ENCODE results near the gene PTPRJ.

PTPRJ gene

GRCh38 chr11:48064306-48064705, 83.9 kb downstream of the PTPRJ start:
- TF ChIP-seq CTCF (IDR thresholded peaks at IDR 0.05; ENCODE audit: insufficient read depth, low read depth, low read length, missing control alignments): no peak
- DNase-seq (ENCODE audit: low read depth): no peak
- no peak overlapping the region for H3K4me3 ChIP-seq (ENCODE audit: low read length)

- DNase-seq (ENCODE audit: low read depth): no peak
- TF ChIP-seq CTCF (IDR thresholded peaks at IDR 0.05; ENCODE audit: insufficient read depth, low read depth, low read length, missing control alignments): no peak
- H3K4me3 ChIP-seq (ENCODE audit: low read length): no peak overlapping the region
Observed at GRCh38 chr11:48066881-48067800, 86.8 kb downstream of the PTPRJ start.

DNA sequence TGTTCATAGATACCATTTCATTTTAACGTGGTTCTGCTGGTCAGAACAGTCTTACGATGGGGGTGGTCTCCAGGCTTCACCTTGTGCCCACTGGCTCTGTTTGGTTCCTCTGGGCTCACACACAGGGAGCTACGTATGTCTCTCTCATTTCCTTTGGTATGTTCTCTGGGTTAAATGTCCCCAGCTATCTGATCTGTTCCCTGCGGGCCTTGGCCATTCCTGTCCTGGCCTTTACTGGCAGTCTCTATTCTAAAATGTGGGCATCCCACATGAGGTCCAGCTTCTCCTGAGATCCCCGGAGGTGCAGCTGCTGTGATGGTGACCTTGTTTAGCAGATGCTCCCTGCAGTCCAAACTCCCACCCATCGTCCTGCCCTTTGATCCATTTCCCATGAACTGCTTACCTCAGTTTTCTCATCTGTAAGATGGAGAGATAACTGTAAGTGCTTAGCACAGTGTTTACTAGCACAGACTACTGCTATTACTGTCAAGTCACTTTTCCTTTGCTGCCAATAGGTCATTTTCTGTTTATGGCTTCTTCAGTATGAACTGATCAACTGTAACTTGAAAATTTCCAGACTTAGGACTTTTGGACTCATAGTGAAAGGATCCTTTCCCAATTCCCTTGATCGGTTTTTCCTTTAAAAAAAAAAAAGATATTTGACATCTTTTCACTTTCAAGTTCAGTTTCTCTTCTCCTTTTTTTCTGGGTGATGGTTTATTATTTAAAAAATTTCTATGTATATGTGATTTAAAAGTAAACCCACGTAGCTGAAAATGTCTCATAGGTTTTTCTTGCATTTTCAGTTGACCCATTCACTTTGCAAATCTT, 92.9 kb downstream of the PTPRJ start:
- DNase-seq (ENCODE audit: low read depth): no peak
- no peak for TF ChIP-seq CTCF (IDR thresholded peaks at IDR 0.05; ENCODE audit: insufficient read depth, low read depth, low read length, missing control alignments)
- H3K4me3 ChIP-seq (ENCODE audit: low read length): no peak overlapping the region

DNA sequence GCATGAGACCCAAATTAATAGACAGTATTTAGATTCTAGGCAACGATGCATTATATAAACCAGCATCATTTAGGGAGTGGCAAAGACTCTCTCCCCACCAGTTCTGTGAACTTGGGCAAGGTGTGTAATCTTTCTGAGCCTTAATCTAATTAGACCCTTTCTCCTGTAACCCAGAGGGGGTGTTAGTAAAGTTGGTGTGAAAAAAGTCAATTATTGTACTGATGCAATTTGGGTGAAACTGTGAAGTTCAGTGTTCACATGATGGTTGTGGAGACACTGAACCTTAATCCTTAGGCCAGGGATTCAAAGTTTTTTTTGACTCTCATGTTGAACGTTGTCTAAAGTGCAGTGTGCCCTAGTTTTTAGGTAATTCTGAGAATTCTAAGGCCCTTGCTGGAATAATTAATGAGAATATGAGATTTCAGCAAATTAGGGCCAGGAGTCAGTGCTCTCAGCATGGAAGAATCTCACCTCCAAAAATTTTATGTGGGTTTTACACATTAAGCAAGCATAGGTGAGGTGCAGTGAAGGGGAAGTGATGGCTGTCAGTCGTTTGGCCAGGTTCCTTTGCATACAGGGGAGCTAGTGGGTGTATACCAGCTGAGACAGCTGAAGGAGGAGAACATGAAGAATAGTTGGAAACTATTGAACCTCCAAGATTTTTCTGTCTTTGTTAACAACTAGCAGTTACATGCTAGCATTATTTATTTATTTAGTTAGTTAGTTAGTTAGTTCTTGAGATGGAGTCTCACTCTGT, 94.2 kb downstream of the PTPRJ start:
- TF ChIP-seq CTCF (IDR thresholded peaks at IDR 0.05; ENCODE audit: insufficient read depth, low read depth, low read length, missing control alignments): no peak

GRCh38 chr11:48075637-48076036, 95.3 kb downstream of the PTPRJ start:
- DNase-seq (ENCODE audit: low read depth): no peak
- no peak overlapping the region for H3K4me3 ChIP-seq (ENCODE audit: low read length)
- no peak for TF ChIP-seq CTCF (IDR thresholded peaks at IDR 0.05; ENCODE audit: insufficient read depth, low read depth, low read length, missing control alignments)

More for the DNA sequence above, 94.2 kb downstream of the PTPRJ start:
- DNase-seq (ENCODE audit: low read depth): no peak
- H3K4me3 ChIP-seq (ENCODE audit: low read length): no peak overlapping the region

GRCh38 chr11:48077251-48077650, 96.9 kb downstream of the PTPRJ start:
- no peak overlapping the region for H3K4me3 ChIP-seq (ENCODE audit: low read length)
- no peak for DNase-seq (ENCODE audit: low read depth)
- no peak for TF ChIP-seq CTCF (IDR thresholded peaks at IDR 0.05; ENCODE audit: insufficient read depth, low read depth, low read length, missing control alignments)
